Skeletal muscle cell (primary cell): ENCODE measurements around the gene NEK8.
A peak's percentile ranks its signal among the peaks of the same experiment; 100 is the strongest.

ENCODE experiments used
- DNase-seq: peaks from one replicate; pipeline ENCODE4 v3.0.0-alpha.2; 2010; ENCODE audit warnings: low read depth
- H3K4me3 ChIP-seq: 2 replicates; pipeline ENCODE4 v1.5.1; 2011; ENCODE audit warnings: low read depth, mild to moderate bottlenecking, control low read depth, low read length, moderate library complexity

Gene NEK8

GRCh38 chr17:28740406-28741357 is 12.1 kb downstream of the NEK8 start:
- no peak for DNase-seq
- no peak overlapping the region for H3K4me3 ChIP-seq

- no peak for DNase-seq
- H3K4me3 ChIP-seq: no peak overlapping the region
These were observed 13.1 kb downstream of the NEK8 start for GRCh38 chr17:28741358-28742349.

- peak within 1 kb of the TSS; percentile 89 for H3K4me3 ChIP-seq
- DNase-seq: no peak
These were observed 14.9 kb downstream of the NEK8 start, which contains the start of gene TRAF4 for GRCh38 chr17:28743243-28744103. Gene TRAF4, plus strand, starts transcription at chr17:28744011. Its CDS starts 102 bp downstream, at chr17:28744113.

GRCh38 chr17:28744104-28744971 is 15.8 kb downstream of the NEK8 start:
- peak overlapping the region; percentile 89 for H3K4me3 ChIP-seq
- DNase-seq: no peak

GRCh38 chr17:28744972-28745785 is 16.6 kb downstream of the NEK8 start:
- DNase-seq: peak; percentile 11
- H3K4me3 ChIP-seq: peak overlapping the region; percentile 89

GRCh38 chr17:28745786-28746411 is 17.3 kb downstream of the NEK8 start:
- peak overlapping the region; percentile 89 for H3K4me3 ChIP-seq
- DNase-seq: no peak

GRCh38 chr17:28746611-28747050 is 18.0 kb downstream of the NEK8 start:
- H3K4me3 ChIP-seq: peak overlapping the region; percentile 89
- DNase-seq: peak; percentile 53

- DNase-seq: no peak
- no peak overlapping the region for H3K4me3 ChIP-seq
These were observed 18.6 kb downstream of the NEK8 start for GRCh38 chr17:28747051-28747691.

GRCh38 chr17:28747801-28748750 is 19.5 kb downstream of the NEK8 start:
- DNase-seq: no peak
- no peak overlapping the region for H3K4me3 ChIP-seq

GRCh38 chr17:28748852-28749515 is 20.4 kb downstream of the NEK8 start:
- no peak for DNase-seq
- H3K4me3 ChIP-seq: no peak overlapping the region

- no peak overlapping the region for H3K4me3 ChIP-seq
- no peak for DNase-seq
These were observed 21.1 kb downstream of the NEK8 start for GRCh38 chr17:28749516-28750177.

- H3K4me3 ChIP-seq: no peak overlapping the region
- peak; percentile 65 for DNase-seq
These were observed 21.8 kb downstream of the NEK8 start for GRCh38 chr17:28750178-28751047.

GRCh38 chr17:28751600-28752366 is 23.2 kb downstream of the NEK8 start:
- H3K4me3 ChIP-seq: no peak overlapping the region
- DNase-seq: no peak
